ENCODE results near the gene SMG9. TPM values are rescaled to one million over a fixed set of nuclear protein-coding genes. Genes with fewer than 3 reads are reported as not detected.

Gene SMG9
- total and polyA plus RNA-seq, 4 donors, result 5.4 to 8.9 (median 5.8) TPM

GRCh38 chr19:43760941-43761340, 6.2 kb upstream of the SMG9 start:
- H3K27ac ChIP-seq (ENCODE audit: low read depth in 1 of 2, low read length in 2 of 2), result no peak overlapping the region
- H3K27me3 ChIP-seq (ENCODE audit: control insufficient read depth in 4 of 4, insufficient read depth in 4 of 4, low read length in 3 of 4), result no peaks in the 10 kb centered on the region
- TF ChIP-seq MAX (IDR thresholded peaks at IDR 0.05) (no peak), NR2F2 (IDR thresholded peaks at IDR 0.05) (no peak), ATF3 (IDR thresholded peaks at IDR 0.05) (no peak), SP1 (IDR thresholded peaks at IDR 0.05) (no peak), RAD21 (IDR thresholded peaks at IDR 0.05) (no peak), REST (IDR thresholded peaks at IDR 0.05) (no peak), RXRA (IDR thresholded peaks at IDR 0.05) (no peak), HNF4A (conservative IDR thresholded peaks at IDR 0.05) (no peak), FOXA1 (IDR thresholded peaks at IDR 0.05) (no peak), HNF4G (IDR thresholded peaks at IDR 0.05) (no peak), GABPA (IDR thresholded peaks at IDR 0.05 in 1 of 2, conservative IDR thresholded peaks at IDR 0.05 in 1 of 2) (no peak), TAF1 (conservative IDR thresholded peaks at IDR 0.05) (no peak)
- H3K4me3 ChIP-seq (ENCODE audit: low read depth in 1 of 3, low read length in 3 of 3), result no peak overlapping the region
- no peak for DNase-seq (ENCODE audit: low spot score)
- H3K9me3 ChIP-seq (ENCODE audit: control insufficient read depth in 4 of 4, low read length in 3 of 4), result no peaks in the 10 kb centered on the region
- no peaks in the 10 kb centered on the region for H3K36me3 ChIP-seq (ENCODE audit: control insufficient read depth in 4 of 4, insufficient read depth in 3 of 4, low read depth in 1 of 4, low read length in 3 of 4)
- WGBS, result 94% methylated on average over 4 of the region's 4 CpGs
- H3K9ac ChIP-seq (ENCODE audit: low read depth in 1 of 2, low read length in 2 of 2), result no peak overlapping the region
- H3K4me1 ChIP-seq (ENCODE audit: control insufficient read depth in 4 of 4, insufficient read depth in 4 of 4, low read length in 3 of 4), result no peaks in the 10 kb centered on the region

- Histone ChIP-seq H3K9ac (ENCODE audit: low read depth in 1 of 2, low read length in 2 of 2) (no peak overlapping the region), H3K27me3 (ENCODE audit: control insufficient read depth in 4 of 4, insufficient read depth in 4 of 4, low read length in 3 of 4) (no peaks in the 10 kb centered on the region), H3K4me3 (ENCODE audit: low read depth in 1 of 3, low read length in 3 of 3) (no peak overlapping the region), H3K9me3 (ENCODE audit: control insufficient read depth in 4 of 4, low read length in 3 of 4) (no peaks in the 10 kb centered on the region), H3K36me3 (ENCODE audit: control insufficient read depth in 4 of 4, insufficient read depth in 3 of 4, low read depth in 1 of 4, low read length in 3 of 4) (no peaks in the 10 kb centered on the region), H3K4me1 (ENCODE audit: control insufficient read depth in 4 of 4, insufficient read depth in 4 of 4, low read length in 3 of 4) (peaks cover 0 to 6% (median 3%) of the 10 kb centered on the region in 4 donors), H3K27ac (ENCODE audit: low read depth in 1 of 2, low read length in 2 of 2) (no peak overlapping the region)
- TF ChIP-seq HNF4A (conservative IDR thresholded peaks at IDR 0.05) (no peak), YY1 (IDR thresholded peaks at IDR 0.05) (no peak), ATF3 (IDR thresholded peaks at IDR 0.05) (no peak), FOXA2 (IDR thresholded peaks at IDR 0.05) (no peak), RAD21 (IDR thresholded peaks at IDR 0.05) (no peak), TAF1 (conservative IDR thresholded peaks at IDR 0.05) (no peak), NR2F2 (IDR thresholded peaks at IDR 0.05) (no peak), REST (IDR thresholded peaks at IDR 0.05) (no peak), MAX (IDR thresholded peaks at IDR 0.05) (no peak), HNF4G (IDR thresholded peaks at IDR 0.05) (no peak), GABPA (IDR thresholded peaks at IDR 0.05 in 1 of 2, conservative IDR thresholded peaks at IDR 0.05 in 1 of 2) (no peak), SP1 (IDR thresholded peaks at IDR 0.05) (no peak), EGR1 (IDR thresholded peaks at IDR 0.05; ENCODE audit: low read depth in 2 of 2) (no peak), RXRA (IDR thresholded peaks at IDR 0.05) (no peak), CTCF (IDR thresholded peaks at IDR 0.05; ENCODE audit: low read depth, low read length, missing input control) (no peak), JUND (IDR thresholded peaks at IDR 0.05) (no peak), ZBTB33 (IDR thresholded peaks at IDR 0.05) (no peak), FOXA1 (IDR thresholded peaks at IDR 0.05) (no peak)
- DNase-seq (ENCODE audit: low spot score), result no peak
- WGBS, result 80% methylated on average over 5 of the region's 5 CpGs
These were observed 4.8 kb upstream of the SMG9 start for GRCh38 chr19:43759515-43759914.
